ENCODE measurements around the gene EMC10. TPM values are rescaled to one million over a fixed set of nuclear protein-coding genes. Genes with fewer than 3 reads are reported as not detected.
A peak's percentile ranks its signal among the peaks of the same experiment; 100 is the strongest.

Gene EMC10
- polyA plus RNA-seq, 2 of the 4 experiments (the other 2 are of a cell fraction), result 52.8 to 147 TPM

- Histone ChIP-seq H3K9me3 (no peaks in the 10 kb centered on the region), H3K27ac (peak overlapping the region; percentile 30 to 73; a peak in 4 of 6 replicates), H3K4me3 (no peak overlapping the region), H3K4me2 (peak overlapping the region; percentile 76), H3K4me1 (peaks cover 16% of the 10 kb centered on the region)
- no peak for TF ChIP-seq FOSL2 (IDR thresholded peaks at IDR 0.05)
- TF ChIP-seq FOSL2 (CRISPR knock-in tag; IDR thresholded peaks at IDR 0.05), result peak; percentile 21; the same call in 1 of the 2 replicates
- TF ChIP-seq, protein P1, sequence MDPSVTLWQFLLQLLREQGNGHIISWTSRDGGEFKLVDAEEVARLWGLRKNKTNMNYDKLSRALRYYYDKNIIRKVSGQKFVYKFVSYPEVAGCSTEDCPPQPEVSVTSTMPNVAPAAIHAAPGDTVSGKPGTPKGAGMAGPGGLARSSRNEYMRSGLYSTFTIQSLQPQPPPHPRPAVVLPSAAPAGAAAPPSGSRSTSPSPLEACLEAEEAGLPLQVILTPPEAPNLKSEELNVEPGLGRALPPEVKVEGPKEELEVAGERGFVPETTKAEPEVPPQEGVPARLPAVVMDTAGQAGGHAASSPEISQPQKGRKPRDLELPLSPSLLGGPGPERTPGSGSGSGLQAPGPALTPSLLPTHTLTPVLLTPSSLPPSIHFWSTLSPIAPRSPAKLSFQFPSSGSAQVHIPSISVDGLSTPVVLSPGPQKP (IDR thresholded peaks at IDR 0.05; ENCODE audit: low read depth, low read length), result no peak
- no peak for TF ChIP-seq ZSCAN20 (CRISPR knock-in tag; IDR thresholded peaks at IDR 0.05)
- no peak for TF ChIP-seq SREBF2 (IDR thresholded peaks at IDR 0.05)
- TF ChIP-seq NPAS2 (CRISPR knock-in tag; IDR thresholded peaks at IDR 0.05; ENCODE audit: borderline replicate concordance), result no peak
- TF ChIP-seq SMC3 (IDR thresholded peaks at IDR 0.05), result peak; percentile 11; the same call in 1 of the 3 replicates
- TF ChIP-seq, protein P2, sequence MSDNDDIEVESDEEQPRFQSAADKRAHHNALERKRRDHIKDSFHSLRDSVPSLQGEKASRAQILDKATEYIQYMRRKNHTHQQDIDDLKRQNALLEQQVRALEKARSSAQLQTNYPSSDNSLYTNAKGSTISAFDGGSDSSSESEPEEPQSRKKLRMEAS (IDR thresholded peaks at IDR 0.05), result peak; percentile 56; the same call in 1 of the 2 replicates
- peak; percentile 59 for TF ChIP-seq MAFK (IDR thresholded peaks at IDR 0.05; ENCODE audit: partially characterized antibody)
- no peak for TF ChIP-seq HOXB13 (CRISPR knock-in tag; IDR thresholded peaks at IDR 0.05; ENCODE audit: low read depth)
- TF ChIP-seq, protein P3, sequence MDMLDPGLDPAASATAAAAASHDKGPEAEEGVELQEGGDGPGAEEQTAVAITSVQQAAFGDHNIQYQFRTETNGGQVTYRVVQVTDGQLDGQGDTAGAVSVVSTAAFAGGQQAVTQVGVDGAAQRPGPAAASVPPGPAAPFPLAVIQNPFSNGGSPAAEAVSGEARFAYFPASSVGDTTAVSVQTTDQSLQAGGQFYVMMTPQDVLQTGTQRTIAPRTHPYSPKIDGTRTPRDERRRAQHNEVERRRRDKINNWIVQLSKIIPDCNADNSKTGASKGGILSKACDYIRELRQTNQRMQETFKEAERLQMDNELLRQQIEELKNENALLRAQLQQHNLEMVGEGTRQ (IDR thresholded peaks at IDR 0.05), result peak; percentile 65
- peak in 1 of 2 experiments; percentile 33; a peak in 2 of 5 replicates for TF ChIP-seq RAD21 (conservative IDR thresholded peaks at IDR 0.05 in 1 of 2, IDR thresholded peaks at IDR 0.05 in 1 of 2)
- ATAC-seq (peak; percentile 68 to 83), FAIRE-seq (peak; percentile 46), DNase-seq (ENCODE audit: low read depth in 1 of 2, low spot score in 1 of 2) (peak; percentile 84 to 86)
- ChIA-PET POLR2A (interaction anchor here (0.6 to 2.0 kb wide), 4 partner anchors 76 to 323 kb away, joined by 3 to 7 read pairs (median 5); partner anchors contain the start of genes NR1H2 and POLD1), CTCF (interaction anchor here (0.6 to 7.5 kb wide), 41 partner anchors 10 to 313 kb away, joined by 3 to 175 read pairs (median 6); partner anchors contain the start of genes EMC10, MYBPC2, NAPSA and POLD1)
- WGBS (ENCODE audit: missing lambda C conversion rate), result 2% methylated on average over 13 of the region's 13 CpGs
Observed at GRCh38 chr19:50460161-50460765, 16.0 kb upstream of the EMC10 start.

DNA sequence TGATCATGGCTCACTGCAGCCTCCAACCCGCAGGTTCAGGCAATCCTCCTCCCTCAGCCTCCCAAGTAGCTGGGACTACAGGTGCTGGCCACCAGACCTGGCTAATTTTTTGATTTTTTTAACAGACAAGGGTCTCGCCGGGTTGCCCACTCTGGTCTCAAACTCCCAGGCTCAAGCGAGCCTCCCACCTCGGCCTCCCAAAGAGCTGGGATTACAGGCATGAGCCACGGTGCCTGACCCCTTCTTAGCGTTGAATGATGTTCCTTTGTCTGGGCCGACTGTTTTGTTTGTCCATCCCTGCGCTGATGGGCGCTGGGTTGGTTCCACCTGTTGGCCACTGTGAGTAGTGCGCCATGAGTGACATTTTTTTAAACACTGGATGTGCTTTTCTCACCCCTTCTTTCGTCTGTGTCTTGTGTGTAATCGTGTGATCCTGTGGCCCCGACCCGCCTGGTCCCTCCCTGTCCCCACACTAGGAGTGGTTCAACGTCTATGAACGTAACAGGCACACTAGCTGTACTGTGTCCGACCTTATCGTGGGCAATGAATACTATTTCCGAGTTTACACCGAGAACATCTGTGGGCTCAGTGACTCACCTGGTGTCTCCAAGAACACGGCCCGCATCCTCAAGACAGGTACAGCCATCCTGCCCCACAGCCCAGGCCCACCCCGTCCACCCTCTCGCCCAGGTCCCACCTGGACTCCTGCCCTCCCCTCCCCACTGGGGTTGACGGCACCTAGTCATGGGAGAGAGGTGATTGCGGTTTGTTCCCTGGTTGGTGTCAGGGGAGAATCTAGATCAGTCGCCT, 15.0 kb upstream of the EMC10 start:
- FAIRE-seq (peak; percentile 93), DNase-seq (ENCODE audit: low read depth in 1 of 2, low spot score in 1 of 2) (peak; percentile 87 to 99), ATAC-seq (peak; percentile 80 to 87)
- Histone ChIP-seq H3K4me2 (peak overlapping the region; percentile 76), H3K9me3 (no peaks in the 10 kb centered on the region), H3K4me1 (peaks cover 16% of the 10 kb centered on the region), H3K27ac (peak overlapping the region; percentile 41 to 74), H3K4me3 (no peak overlapping the region)
- WGBS (ENCODE audit: missing lambda C conversion rate), result 13% methylated on average over 27 of the region's 28 CpGs
- ChIA-PET CTCF (interaction anchor here (0.6 to 7.5 kb wide), 46 partner anchors 9 to 314 kb away, joined by 3 to 175 read pairs (median 6); partner anchors contain the start of genes EMC10, MYBPC2, NAPSA and POLD1), POLR2A (interaction anchor here (1.4 to 2.0 kb wide), 4 partner anchors 77 to 92 kb away, joined by 3 to 7 read pairs (median 4); partner anchors contain the start of genes NR1H2 and POLD1)
- TF ChIP-seq RFX5 (IDR thresholded peaks at IDR 0.05) (peak; percentile 53; the same call in 1 of the 2 replicates), RAD21 (conservative IDR thresholded peaks at IDR 0.05 in 1 of 2, IDR thresholded peaks at IDR 0.05 in 1 of 2) (peak; percentile 85 to 92), SMC3 (IDR thresholded peaks at IDR 0.05) (peak; percentile 85), CBX8 (IDR thresholded peaks at IDR 0.05) (no peak), MAFK (IDR thresholded peaks at IDR 0.05; ENCODE audit: partially characterized antibody) (no peak)
- TF ChIP-seq, protein P2 (IDR thresholded peaks at IDR 0.05), result peak; percentile 5; the same call in 1 of the 2 replicates
- TF ChIP-seq, protein P4, sequence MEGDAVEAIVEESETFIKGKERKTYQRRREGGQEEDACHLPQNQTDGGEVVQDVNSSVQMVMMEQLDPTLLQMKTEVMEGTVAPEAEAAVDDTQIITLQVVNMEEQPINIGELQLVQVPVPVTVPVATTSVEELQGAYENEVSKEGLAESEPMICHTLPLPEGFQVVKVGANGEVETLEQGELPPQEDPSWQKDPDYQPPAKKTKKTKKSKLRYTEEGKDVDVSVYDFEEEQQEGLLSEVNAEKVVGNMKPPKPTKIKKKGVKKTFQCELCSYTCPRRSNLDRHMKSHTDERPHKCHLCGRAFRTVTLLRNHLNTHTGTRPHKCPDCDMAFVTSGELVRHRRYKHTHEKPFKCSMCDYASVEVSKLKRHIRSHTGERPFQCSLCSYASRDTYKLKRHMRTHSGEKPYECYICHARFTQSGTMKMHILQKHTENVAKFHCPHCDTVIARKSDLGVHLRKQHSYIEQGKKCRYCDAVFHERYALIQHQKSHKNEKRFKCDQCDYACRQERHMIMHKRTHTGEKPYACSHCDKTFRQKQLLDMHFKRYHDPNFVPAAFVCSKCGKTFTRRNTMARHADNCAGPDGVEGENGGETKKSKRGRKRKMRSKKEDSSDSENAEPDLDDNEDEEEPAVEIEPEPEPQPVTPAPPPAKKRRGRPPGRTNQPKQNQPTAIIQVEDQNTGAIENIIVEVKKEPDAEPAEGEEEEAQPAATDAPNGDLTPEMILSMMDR (IDR thresholded peaks at IDR 0.05), result peak; percentile 88
